ENCODE data around the gene CARS1. TPM values are rescaled to one million over a fixed set of nuclear protein-coding genes. Genes with fewer than 3 reads are reported as not detected.
A peak's percentile ranks its signal among the peaks of the same experiment; 100 is the strongest.

Gene CARS1
- total RNA-seq, 1 experiment from 2014 or later = 120 TPM

DNA sequence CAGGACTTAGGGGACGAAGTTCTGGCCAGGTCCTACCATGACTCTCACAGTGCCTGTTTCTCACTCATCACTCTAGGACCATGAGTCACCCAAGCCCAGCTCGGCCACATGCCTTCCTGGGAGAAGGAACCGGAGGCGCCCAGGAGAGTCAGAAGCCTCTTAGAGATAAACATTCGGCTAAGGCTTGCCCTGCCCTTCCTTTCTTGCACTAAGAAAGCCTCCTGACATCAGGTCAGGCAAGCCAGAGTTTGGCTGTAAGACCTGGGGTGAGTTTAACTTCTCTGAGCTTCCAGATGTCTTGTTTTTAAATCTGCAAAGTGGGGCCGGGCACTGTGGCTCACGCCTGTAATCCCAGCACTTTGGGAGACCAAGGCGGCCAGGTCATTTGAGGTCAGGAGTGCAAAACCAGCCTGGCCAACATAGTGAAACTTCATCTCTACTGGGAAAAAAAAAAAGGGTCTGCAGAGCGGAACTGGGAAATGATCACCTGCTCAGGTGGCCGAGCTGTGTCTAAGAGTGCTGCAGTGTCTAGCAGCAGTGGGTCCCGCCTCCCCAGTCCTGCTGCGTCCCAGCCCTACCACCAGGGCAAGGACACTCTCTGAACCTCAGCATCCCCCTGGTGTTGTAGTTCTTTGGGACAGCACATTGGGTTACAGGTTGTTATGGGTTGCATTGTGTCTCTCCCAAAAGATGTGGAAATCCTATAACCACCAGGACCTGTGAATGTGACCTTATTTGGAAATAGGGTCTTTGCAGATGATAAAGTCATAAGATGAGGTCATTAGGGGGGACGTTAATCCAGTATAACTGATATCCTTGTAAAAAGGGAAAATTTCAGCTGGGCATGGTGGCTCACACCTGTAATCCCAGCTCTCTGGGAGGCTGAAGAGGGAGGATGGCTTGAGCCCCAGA lies 1.8 kb upstream of the CARS1 start:
- intact Hi-C loops (cut with micrococcal nuclease; ENCODE audit: unreplicated experiment) = no loop called here
- Histone ChIP-seq H3K27me3 (ENCODE audit: control insufficient read depth, insufficient read depth, low read length) (no peaks in the 10 kb centered on the region), H3K27ac (ENCODE audit: low read length) (peak overlapping the region; percentile 49), H3K36me3 (ENCODE audit: control insufficient read depth, insufficient read depth, low read length) (no peaks in the 10 kb centered on the region; the same call in 1 of the 2 replicates), H3K4me1 (ENCODE audit: control insufficient read depth, insufficient read depth, low read length) (peaks cover 32% of the 10 kb centered on the region), H3K9me3 (ENCODE audit: control insufficient read depth, insufficient read depth, low read depth, low read length) (no peaks in the 10 kb centered on the region), H3K4me3 (ENCODE audit: low read depth in 2 of 2, low read length in 2 of 2) (no peak overlapping the region)
- in situ Hi-C loops (cut with HindIII; ENCODE audit: low pct_unique_long_range_greater_than_20kb, low sequenced_read_pairs) = no loop called here
- CTCF ChIA-PET = interaction anchor here (1.2 to 1.3 kb wide), 2 partner anchors 20 to 31 kb away, joined by 3 to 13 read pairs; no protein-coding TSS in a partner anchor
- DNase-seq (ENCODE audit: low read depth, low spot score) = peak; percentile 78
- ATAC-seq = peak; percentile 25; the same call in 1 of the 2 replicates
- no peak for TF ChIP-seq TCF7L2 (IDR thresholded peaks at IDR 0.05; ENCODE audit: low read depth, low read length)
- TF ChIP-seq, protein P1, sequence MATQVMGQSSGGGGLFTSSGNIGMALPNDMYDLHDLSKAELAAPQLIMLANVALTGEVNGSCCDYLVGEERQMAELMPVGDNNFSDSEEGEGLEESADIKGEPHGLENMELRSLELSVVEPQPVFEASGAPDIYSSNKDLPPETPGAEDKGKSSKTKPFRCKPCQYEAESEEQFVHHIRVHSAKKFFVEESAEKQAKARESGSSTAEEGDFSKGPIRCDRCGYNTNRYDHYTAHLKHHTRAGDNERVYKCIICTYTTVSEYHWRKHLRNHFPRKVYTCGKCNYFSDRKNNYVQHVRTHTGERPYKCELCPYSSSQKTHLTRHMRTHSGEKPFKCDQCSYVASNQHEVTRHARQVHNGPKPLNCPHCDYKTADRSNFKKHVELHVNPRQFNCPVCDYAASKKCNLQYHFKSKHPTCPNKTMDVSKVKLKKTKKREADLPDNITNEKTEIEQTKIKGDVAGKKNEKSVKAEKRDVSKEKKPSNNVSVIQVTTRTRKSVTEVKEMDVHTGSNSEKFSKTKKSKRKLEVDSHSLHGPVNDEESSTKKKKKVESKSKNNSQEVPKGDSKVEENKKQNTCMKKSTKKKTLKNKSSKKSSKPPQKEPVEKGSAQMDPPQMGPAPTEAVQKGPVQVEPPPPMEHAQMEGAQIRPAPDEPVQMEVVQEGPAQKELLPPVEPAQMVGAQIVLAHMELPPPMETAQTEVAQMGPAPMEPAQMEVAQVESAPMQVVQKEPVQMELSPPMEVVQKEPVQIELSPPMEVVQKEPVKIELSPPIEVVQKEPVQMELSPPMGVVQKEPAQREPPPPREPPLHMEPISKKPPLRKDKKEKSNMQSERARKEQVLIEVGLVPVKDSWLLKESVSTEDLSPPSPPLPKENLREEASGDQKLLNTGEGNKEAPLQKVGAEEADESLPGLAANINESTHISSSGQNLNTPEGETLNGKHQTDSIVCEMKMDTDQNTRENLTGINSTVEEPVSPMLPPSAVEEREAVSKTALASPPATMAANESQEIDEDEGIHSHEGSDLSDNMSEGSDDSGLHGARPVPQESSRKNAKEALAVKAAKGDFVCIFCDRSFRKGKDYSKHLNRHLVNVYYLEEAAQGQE (IDR thresholded peaks at IDR 0.05; ENCODE audit: insufficient read depth in 1 of 2, low read depth in 2 of 2, low read length in 1 of 2) = no peak
- TF ChIP-seq, protein P2, sequence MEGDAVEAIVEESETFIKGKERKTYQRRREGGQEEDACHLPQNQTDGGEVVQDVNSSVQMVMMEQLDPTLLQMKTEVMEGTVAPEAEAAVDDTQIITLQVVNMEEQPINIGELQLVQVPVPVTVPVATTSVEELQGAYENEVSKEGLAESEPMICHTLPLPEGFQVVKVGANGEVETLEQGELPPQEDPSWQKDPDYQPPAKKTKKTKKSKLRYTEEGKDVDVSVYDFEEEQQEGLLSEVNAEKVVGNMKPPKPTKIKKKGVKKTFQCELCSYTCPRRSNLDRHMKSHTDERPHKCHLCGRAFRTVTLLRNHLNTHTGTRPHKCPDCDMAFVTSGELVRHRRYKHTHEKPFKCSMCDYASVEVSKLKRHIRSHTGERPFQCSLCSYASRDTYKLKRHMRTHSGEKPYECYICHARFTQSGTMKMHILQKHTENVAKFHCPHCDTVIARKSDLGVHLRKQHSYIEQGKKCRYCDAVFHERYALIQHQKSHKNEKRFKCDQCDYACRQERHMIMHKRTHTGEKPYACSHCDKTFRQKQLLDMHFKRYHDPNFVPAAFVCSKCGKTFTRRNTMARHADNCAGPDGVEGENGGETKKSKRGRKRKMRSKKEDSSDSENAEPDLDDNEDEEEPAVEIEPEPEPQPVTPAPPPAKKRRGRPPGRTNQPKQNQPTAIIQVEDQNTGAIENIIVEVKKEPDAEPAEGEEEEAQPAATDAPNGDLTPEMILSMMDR (IDR thresholded peaks at IDR 0.05) = no peak
- no peak for TF ChIP-seq POLR2AphosphoS5 (IDR thresholded peaks at IDR 0.05; ENCODE audit: low read depth, low read length)
- BruUV-seq (replicated peaks) = no TSS peak
- POLR2A ChIA-PET = no interaction called here

DNA sequence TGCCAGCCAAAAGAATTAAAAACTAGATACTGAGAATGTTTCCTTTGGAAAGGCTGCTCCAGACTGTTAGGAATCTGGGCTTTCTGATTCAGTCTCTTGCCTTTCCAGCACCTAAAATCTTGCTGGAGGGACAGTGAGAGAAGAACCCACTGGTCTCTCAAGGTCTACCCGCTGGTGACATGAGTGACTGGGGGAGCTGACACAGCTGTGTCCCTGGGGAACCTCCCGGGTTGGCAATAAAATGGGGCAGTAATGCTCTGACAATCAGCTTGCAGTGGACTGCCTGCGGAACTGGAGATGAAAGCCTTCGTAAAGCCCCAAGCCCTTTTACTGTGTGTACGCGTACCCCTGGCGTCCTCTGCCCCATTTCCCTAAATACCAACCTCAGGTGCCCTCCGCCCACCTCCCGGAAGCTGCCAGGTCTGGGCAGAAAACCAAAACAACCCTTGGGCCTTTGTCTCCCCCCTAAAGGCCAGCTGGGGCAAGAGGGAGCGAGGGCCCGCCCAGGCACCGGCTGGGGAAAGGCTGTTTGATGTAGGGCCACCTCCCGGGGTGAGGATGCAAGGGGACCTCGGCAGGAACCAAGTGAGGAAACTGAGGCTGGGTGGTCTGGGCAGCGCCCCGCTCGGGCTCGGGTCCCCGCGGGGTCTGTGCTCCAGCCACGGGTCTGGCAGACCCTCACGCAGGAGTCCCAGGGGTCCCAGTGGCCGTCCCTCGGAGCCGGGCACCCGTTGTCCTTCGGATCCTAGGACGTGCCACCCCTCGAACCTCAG lies 741 bp downstream of the CARS1 start:
- ChIA-PET CTCF (interaction anchor here (0.6 to 1.1 kb wide), 2 partner anchors 35 to 40 kb away, joined by 4 read pairs; no protein-coding TSS in a partner anchor), POLR2A (interaction anchor here (0.5 to 1.1 kb wide), 4 partner anchors 7 to 123 kb away, joined by 3 to 8 read pairs (median 4); no protein-coding TSS in a partner anchor)
- in situ Hi-C loops (cut with HindIII; ENCODE audit: low pct_unique_long_range_greater_than_20kb, low sequenced_read_pairs) (no loop called here), intact Hi-C loops (cut with micrococcal nuclease; ENCODE audit: unreplicated experiment) (no loop called here)
- no peak for DNase-seq (ENCODE audit: low read depth, low spot score)
- peaks cover 47% of the 10 kb centered on the region for H3K4me1 ChIP-seq (ENCODE audit: control insufficient read depth, insufficient read depth, low read length)
- TF ChIP-seq, protein P2 (IDR thresholded peaks at IDR 0.05) = no peak
- no peak for TF ChIP-seq POLR2AphosphoS5 (IDR thresholded peaks at IDR 0.05; ENCODE audit: low read depth, low read length)
- TF ChIP-seq, protein P1 (IDR thresholded peaks at IDR 0.05; ENCODE audit: insufficient read depth in 1 of 2, low read depth in 2 of 2, low read length in 1 of 2) = no peak
- no peak; the same call in 1 of the 2 replicates for TF ChIP-seq TCF7L2 (IDR thresholded peaks at IDR 0.05; ENCODE audit: low read depth, low read length)
- no peak for TF ChIP-seq SIN3A (IDR thresholded peaks at IDR 0.05; ENCODE audit: borderline replicate concordance, insufficient read depth, low read depth, low read length)
- H3K36me3 ChIP-seq (ENCODE audit: control insufficient read depth, insufficient read depth, low read length) = peaks cover 4% of the 10 kb centered on the region; the same call in 1 of the 2 replicates
- peak overlapping the region; percentile 93 for H3K27ac ChIP-seq (ENCODE audit: low read length)
- no peak; the same call in none of the 2 replicates for ATAC-seq
- H3K9me3 ChIP-seq (ENCODE audit: control insufficient read depth, insufficient read depth, low read depth, low read length) = no peaks in the 10 kb centered on the region
- no peaks in the 10 kb centered on the region for H3K27me3 ChIP-seq (ENCODE audit: control insufficient read depth, insufficient read depth, low read length)
- peak overlapping the region; percentile 90 to 93 for H3K4me3 ChIP-seq (ENCODE audit: low read depth in 2 of 2, low read length in 2 of 2)
- no TSS peak for BruUV-seq (replicated peaks)
